DMS153 treated with DMSO at 0.1 percent for 48 hours (cell line): ENCODE measurements around the gene FNBP1L.

ENCODE experiments used
- DNase-seq: peaks from one replicate; lab custom pipeline; 2025; ENCODE audit not compliant: unreplicated experiment; lab: John Stamatoyannopoulos, UW

FNBP1L gene

GRCh38 chr1:93591291-93591675, 143.4 kb downstream of the FNBP1L start:
- DNase-seq, result peak; percentile 68

GRCh38 chr1:93591676-93592550, 144.0 kb downstream of the FNBP1L start:
- DNase-seq, result peak; percentile 97

- DNase-seq, result no peak
Measured at GRCh38 chr1:93592551-93592949, 144.6 kb downstream of the FNBP1L start.

- no peak for DNase-seq
Measured at GRCh38 chr1:93593854-93594602, 146.1 kb downstream of the FNBP1L start.

GRCh38 chr1:93594603-93594880, 146.6 kb downstream of the FNBP1L start:
- DNase-seq, result no peak

- DNase-seq, result no peak
Measured at GRCh38 chr1:93595266-93595665, 147.3 kb downstream of the FNBP1L start.

GRCh38 chr1:93595743-93596142, 147.8 kb downstream of the FNBP1L start:
- no peak for DNase-seq

GRCh38 chr1:93596329-93597089, 148.6 kb downstream of the FNBP1L start:
- DNase-seq, result no peak

- no peak for DNase-seq
Measured at GRCh38 chr1:93597709-93598108, 149.8 kb downstream of the FNBP1L start.

- DNase-seq, result no peak
Measured at GRCh38 chr1:93598396-93598795, 150.5 kb downstream of the FNBP1L start.

- no peak for DNase-seq
Measured at GRCh38 chr1:93598861-93599439, 151.0 kb downstream of the FNBP1L start.

- no peak for DNase-seq
Measured at GRCh38 chr1:93599479-93599878, 151.6 kb downstream of the FNBP1L start.

GRCh38 chr1:93600663-93601062, 152.7 kb downstream of the FNBP1L start:
- no peak for DNase-seq

GRCh38 chr1:93601686-93602085, 153.8 kb downstream of the FNBP1L start:
- DNase-seq, result no peak

- no peak for DNase-seq
Measured at GRCh38 chr1:93602101-93602500, 154.2 kb downstream of the FNBP1L start.

GRCh38 chr1:93603106-93603505, 155.2 kb downstream of the FNBP1L start:
- no peak for DNase-seq

GRCh38 chr1:93603601-93604000, 155.7 kb downstream of the FNBP1L start:
- no peak for DNase-seq
